Stimulated activated CD4-positive, alpha-beta T cell treated with anti-CD3 and anti-CD28 coated beads, Interleukin-12 subunit alpha, Interleukin-12 subunit beta, amount 100 ng/mL, for 4 hours (primary cell): Measurements from ENCODE around the gene PLS1.
"Not testable (repeated sequence)": the region's sequence is repeated elsewhere in the genome, so short reads cannot be mapped to it uniquely, and the experiment has no call there.

Experiments used
- DNase-seq: peaks from one replicate; pipeline ENCODE4 v3.0.0-alpha.2; 2020

The PLS1 gene

DNA sequence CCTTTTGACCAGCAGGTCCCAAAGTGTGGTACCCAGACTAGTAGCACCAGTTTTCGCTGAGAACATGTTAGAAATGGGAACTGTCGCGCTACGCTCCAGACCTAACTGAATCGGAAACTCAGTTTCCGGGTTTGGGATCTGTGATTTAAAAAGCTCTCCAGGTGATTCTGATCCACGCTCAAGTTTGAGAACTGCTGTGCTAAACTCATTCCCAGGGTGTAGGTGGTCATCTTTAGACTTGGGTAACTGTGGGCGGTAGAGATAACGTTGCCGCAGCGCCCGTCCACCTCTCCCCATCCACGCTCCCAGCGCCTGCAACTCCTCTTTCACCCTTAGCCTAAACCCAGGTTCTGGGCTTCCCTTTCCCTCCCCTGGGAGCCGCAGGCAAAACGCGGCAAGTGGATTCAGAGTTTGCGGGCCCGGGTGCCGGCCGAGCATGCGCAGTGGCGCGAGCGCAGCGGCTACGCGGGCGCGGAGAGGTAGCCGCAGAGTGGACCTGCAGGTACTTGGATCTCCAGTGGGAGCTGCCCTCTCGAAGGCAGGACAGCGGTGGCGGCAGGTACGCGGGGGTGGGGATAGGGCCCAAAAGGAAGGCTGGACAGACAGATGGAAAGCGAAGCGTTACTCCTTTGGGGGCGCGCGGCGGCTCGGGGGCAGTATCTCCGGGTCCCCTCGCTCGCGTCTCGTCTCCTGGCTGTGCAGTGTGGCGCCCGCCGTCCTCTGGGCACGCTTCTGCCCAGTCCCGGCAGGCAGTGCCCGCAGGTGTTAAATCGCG lies at the start of gene PLS1:
PLS1 (plus strand) TSS at position 443 of the 775 bp plus-strand sequence. CDS start 67,845 bp downstream, outside the sequence.
- DNase-seq = peak; percentile 80

- DNase-seq = no peak
Observed at GRCh38 chr3:142549986-142550385, 46.2 kb upstream of the PLS1 start.

DNA sequence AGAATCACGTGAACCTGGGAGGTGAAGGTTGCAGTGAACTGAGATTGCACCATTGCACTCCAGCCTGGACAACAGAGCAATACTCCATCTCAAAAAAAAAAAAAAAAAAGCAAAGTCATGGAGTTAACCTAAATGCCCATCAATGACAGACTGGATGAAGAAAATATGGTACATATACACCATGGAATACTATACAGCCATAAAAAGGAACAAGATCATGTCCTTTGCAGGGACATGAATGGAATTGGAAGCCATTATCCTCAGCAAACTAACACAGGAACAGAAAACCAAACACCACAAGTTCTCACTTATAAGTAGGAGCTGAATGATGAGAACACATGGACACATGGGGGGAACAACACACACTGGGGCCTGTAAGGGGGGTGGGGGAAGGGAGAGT lies 43.6 kb upstream of the PLS1 start:
- DNase-seq = not testable (repeated sequence)

DNA sequence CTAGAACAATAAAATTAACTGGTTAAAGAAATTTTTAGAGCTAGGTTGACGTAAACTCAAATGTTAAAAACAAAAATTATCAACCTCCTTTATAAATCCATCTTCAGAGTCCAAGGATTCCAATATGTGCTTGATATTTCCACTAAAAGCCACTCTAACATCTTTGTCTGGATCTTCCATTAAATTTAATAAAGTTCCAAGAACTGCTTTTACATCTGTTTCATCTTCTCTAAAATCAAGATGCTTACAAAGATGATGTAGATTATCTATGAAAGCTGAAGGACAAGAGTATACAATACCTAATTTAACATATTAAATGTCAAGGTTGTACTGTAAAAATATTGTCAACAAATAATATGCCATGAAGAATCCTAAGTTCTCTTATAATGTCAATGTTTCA lies 42.5 kb upstream of the PLS1 start:
- no peak for DNase-seq

- no peak for DNase-seq
Observed at GRCh38 chr3:142560118-142560517, 36.1 kb upstream of the PLS1 start.

DNA sequence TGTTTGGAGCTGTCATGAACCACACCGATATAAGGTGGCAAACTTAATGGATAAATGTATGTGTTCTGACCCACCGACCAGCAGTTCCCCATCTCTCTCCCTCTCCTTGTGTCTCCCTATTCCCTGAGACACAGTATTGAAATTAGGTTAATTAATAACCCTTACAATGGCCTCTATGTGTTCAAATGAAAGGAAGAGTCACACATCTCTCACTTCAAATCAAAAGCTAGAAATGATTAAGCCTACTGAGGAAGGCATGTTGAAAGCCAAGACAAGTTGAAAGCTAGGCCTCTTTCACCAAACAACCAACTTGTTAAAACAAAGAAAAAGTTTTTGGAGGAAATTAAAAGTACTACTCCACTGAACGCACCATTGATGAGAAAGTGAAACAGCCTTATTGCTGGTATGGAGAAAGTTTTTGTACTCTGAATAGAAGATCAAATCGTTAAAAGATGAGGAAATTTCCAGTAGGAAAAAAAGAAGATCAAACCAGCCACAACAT lies 32.6 kb upstream of the PLS1 start:
- no peak for DNase-seq

DNA sequence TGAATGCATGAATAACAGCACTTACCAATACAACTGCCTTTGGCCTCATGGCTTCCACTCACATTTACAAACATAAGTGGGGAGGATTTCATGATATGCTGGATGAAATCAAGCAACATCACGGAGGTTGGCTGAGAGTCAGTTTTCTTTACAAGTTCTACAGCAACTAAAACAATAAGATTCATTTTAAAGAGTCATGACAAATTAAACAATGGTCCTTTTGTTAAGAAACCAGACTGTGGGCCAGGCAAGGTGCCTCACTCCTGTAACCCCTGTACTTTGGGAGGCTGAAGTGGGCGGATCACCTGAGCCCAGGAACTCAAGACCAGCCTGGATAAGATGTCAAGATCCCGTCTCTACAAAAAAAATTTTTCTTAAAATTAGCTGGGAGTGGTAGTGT lies 30.1 kb upstream of the PLS1 start:
- DNase-seq = no peak

DNA sequence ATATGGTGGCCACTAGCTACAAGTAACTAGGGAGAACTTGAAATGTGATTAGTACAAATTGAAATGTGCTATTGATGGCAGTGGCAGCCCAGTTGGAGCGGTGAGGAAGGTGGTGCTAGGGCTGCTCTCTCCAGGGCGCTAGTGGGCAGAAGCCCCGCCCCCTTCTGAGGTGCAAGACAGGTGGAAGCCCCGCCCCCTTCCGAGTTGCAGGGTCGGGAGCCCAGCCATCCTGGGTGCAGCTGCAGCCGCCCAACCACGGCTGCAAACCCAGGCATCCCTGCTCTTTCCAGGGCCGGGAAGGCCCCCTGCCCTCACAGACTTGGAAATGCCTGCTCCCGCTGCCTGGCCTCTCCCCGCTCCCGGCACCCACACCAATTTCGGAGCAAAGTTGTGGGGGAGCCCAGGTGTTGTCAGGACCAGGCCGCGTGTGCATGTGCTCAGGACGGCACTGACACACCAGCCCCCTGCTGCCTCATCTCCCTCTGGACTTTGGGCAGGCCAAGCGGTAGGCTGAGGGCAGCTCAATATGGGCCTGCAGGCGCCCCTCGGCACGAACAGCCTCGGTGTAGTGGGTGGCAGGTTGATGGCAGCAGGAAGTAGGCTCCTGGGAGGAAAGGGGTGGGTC lies 27.7 kb upstream of the PLS1 start:
- no peak for DNase-seq

- DNase-seq = not testable (repeated sequence)
Observed at GRCh38 chr3:142569422-142569821, 26.8 kb upstream of the PLS1 start.

GRCh38 chr3:142574223-142574622 lies 22.0 kb upstream of the PLS1 start:
- DNase-seq = not testable (repeated sequence)

DNA sequence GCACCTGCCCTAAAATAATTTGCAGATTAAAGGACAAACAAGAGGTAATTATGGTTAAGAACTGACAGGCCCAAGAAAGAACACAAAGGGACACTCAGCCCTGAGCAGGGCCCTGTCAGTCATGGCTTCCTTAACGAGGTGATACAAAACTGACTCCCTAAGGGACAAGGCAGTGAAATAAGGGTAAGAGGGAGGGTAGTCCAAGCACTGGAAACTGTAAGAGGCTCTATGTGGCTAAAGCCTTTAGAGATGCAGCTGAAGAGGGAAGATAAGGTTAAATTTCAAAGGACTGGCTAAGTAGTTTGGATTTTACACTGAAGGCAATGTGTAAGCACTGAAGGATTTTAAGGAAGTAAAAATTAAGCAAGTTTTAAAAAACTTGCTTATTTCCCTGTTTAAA lies 21.5 kb upstream of the PLS1 start:
- no peak for DNase-seq

GRCh38 chr3:142576792-142577191 lies 19.4 kb upstream of the PLS1 start:
- DNase-seq = no peak

DNA sequence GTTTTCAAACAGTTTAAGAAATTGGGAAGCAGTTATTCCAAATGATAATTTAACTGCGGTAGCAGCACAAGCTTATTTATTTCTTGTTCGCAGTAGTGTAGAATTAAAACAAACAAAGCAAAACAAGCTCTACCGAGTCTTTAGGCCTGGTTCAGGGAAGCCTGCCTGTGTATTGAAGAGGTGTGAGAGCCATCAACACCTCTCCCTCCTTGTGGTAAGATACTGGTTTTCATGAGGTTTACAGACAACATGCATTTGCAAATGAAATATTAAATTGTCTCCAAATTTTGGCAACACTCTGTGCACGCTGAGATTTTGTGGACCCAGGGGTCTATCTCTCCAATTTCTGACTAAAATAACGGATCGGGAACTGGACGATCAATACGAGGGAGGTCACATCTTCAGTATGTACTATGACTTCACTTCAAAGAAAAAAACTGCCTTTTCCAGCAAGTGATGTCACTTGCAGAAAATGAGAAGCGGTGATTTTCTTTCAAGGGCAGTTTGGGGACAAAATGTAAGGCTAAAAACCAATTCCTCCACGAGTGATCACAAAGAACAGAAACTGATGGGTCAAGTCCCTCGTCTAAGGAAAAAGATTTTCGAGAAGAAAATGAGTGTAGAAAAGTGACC lies 18.4 kb upstream of the PLS1 start:
- no peak for DNase-seq

DNA sequence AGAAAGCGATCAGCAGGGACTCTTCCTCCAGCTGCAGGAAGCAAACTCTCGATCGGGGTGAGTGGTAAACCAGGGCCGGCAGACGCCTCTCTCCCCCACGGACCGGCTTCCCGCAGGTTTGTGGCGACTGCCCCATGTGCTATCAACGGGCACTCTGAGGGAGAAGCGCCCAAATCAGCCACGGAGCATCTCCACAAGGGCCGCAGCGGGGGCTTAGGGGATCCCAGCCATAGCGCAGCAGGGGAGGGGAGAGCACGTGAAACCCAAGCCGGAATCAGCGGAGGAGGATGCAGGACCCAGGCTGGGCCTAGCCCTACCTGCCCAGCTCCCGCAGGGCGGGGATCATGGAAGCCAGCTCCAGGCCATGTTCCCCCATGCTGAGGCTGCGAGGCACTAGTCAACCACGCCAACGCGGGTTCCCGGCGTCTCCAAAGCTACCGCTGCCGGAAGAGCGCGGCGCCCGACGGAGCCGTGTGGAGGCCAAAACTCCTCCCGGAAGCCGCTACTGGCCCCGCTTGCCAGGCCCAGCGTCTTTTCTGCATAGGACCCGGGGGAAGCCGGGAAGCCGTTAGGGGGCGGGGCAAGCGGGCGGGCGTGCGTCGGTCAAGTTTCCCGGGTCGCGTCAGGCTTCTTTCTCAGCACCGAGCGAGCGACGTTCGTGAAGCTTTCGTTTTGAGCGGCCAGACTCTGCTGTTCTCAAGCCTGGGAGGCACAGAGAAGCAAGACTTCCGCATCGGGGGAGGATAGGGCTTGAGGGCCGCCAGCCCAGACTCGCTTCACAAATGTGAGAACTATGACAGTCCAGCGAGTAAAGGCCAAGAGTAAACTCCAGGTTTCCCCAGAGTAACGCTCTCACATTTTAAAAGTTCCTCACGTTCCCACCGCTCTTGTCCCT lies 17.6 kb upstream of the PLS1 start, which contains the start of gene ATR:
ATR (minus strand) TSS at position 405 of the 895 bp plus-strand sequence; CDS start at position 376, 29 bp downstream.
- peak; percentile 95 for DNase-seq

GRCh38 chr3:142580061-142580423 lies 16.2 kb upstream of the PLS1 start:
- DNase-seq = no peak

DNA sequence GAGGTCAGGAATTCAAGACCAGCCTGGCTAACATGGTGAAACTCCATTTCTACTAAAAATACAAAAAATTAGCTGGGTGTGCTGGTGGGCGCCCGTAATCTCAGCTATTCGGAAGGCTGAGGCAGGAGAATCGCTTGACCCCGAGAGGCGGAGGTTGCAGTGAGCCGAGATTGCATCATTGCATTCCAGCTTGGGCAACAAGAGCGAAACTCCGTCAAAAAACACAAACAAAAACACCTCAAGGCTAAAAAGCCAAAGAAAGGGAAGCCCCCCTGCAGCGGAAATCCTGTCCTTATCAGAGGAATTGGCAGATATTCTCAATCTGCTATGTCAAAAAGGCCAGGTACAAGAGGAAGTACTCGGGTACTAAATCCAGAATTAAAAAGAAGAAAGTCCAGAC lies 15.1 kb upstream of the PLS1 start:
- not testable (repeated sequence) for DNase-seq

- DNase-seq = no peak
Observed at GRCh38 chr3:142586803-142587406, 9.3 kb upstream of the PLS1 start.

DNA sequence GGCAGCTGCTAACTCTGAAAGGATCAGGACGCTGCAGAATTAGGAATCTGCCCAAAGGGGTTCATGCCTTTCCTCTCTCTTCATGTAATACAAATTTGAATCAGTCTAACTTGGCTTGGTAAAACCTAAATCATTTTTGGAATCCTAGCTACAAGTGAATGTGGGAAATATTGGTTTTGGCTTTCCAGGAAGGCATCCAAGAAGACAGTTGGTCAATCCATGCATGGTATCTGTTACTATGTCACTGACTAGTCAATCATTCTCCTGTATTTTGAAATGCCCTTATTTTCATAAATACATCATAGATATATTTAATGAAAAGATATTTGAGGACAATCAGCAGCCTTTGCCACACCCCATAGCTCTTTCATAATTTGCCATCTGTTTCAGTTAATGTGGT lies 7.5 kb upstream of the PLS1 start:
- DNase-seq = no peak

DNA sequence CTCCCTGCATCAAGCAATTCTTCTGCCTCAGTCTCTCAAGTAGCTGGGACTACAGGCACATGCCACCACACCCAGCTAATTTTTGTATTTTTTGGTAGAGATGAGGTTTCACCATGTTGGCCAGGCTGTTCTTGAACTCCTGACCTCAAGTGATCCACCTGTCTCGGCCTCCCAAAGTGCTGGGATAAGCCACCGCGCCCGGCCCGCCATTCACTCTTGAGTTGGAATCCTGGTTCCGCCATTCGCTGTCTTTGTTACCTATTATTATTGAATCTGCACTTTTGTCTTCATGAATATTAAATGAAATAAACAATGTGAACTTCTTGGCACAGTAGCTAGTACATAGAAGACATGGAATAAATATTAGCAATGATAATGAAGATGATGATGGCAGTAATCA lies 3.9 kb upstream of the PLS1 start:
- DNase-seq = not testable (repeated sequence)

DNA sequence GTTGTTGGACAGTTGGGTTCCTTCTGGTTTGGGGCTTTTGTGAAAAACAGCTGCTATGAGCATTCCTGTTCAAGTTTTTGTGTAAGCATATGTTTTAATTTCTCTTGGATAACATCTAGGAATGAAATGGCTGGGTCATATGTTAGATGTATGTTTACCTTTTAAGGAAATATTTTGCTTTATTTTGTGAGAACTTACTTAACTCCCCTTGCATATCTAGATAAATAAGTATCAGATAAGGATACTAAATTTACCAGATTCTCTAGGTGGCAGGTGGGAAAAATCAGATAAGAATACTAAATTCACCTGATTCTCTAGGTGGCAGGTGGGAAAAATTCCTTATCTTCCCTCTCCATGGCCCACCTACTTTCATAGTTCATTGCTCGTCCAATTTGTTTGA lies 1.1 kb upstream of the PLS1 start:
- no peak for DNase-seq

- DNase-seq = no peak
Observed at GRCh38 chr3:142595581-142595950, 627 bp upstream of the PLS1 start.

DNA sequence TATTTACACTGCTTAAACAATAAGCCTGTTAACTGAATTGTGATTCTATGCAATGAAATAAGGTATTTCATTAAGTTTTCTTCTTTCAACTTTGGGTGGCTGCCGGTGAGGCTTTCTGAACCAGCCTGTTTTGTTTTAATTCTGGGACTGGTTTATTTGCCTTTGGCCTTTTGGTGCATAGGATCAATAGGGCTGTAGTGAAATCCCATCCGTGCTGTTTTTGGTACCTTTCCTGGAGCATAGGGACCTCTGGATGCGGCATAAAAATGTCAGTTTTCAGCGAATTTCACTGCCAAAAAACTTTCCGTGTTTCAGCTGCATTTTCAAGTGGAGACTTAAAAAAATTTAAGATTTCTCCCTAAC lies 514 bp downstream of the PLS1 start:
- no peak for DNase-seq

- DNase-seq = no peak
Observed at GRCh38 chr3:142597906-142598305, 1.7 kb downstream of the PLS1 start.
